Measurements from ENCODE around the gene OR2L3. TPM values are rescaled to one million over a fixed set of nuclear protein-coding genes. Genes with fewer than 3 reads are reported as not detected.

Gene OR2L3
- total RNA-seq, 1 experiment from 2014 or later: not detected

DNA sequence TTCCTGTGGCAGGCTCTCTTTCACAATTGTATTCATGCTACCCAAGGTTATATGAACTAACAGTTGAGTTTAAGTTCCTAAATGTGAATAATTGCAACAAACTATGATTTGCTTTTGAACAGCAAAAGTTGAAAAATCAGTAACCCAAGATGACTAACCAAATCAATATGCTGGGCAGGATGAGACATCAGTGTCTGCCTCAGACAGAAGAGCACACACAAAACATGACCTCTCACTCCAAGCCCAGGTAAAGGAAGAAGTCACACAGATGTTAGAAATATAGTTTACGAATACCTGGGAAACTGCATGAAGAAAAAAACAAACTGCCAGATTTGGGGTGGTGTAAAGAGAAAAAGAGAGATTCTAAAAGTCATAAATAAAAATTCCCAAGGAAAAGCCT is 51.9 kb downstream of the OR2L3 start:
- Mint-ChIP-seq H3K4me3 (ENCODE audit: unreplicated experiment) (no peak overlapping the region), H3K27me3 (ENCODE audit: insufficient read depth, unreplicated experiment) (no peaks in the 10 kb centered on the region), H3K4me1 (ENCODE audit: low read depth, unreplicated experiment) (no peaks in the 10 kb centered on the region), H3K27ac (ENCODE audit: unreplicated experiment) (no peak overlapping the region), H3K9me3 (ENCODE audit: unreplicated experiment) (peaks cover 22% of the 10 kb centered on the region), H3K36me3 (ENCODE audit: insufficient read depth, unreplicated experiment) (no peaks in the 10 kb centered on the region)
- H3K4me3 ChIP-seq (ENCODE audit: low read depth, low read length): no peak overlapping the region
- no peaks in the 10 kb centered on the region for H3K27me3 ChIP-seq (replicated peaks; ENCODE audit: control insufficient read depth, insufficient read depth, low read length)
- ChIA-PET CTCF (no interaction called here), POLR2A (no interaction called here)
- intact Hi-C loops (cut with micrococcal nuclease; ENCODE audit: unreplicated experiment): no loop called here
- H3K36me3 ChIP-seq (ENCODE audit: control insufficient read depth, insufficient read depth, low read length): no peaks in the 10 kb centered on the region
- TF ChIP-seq, protein P1, sequence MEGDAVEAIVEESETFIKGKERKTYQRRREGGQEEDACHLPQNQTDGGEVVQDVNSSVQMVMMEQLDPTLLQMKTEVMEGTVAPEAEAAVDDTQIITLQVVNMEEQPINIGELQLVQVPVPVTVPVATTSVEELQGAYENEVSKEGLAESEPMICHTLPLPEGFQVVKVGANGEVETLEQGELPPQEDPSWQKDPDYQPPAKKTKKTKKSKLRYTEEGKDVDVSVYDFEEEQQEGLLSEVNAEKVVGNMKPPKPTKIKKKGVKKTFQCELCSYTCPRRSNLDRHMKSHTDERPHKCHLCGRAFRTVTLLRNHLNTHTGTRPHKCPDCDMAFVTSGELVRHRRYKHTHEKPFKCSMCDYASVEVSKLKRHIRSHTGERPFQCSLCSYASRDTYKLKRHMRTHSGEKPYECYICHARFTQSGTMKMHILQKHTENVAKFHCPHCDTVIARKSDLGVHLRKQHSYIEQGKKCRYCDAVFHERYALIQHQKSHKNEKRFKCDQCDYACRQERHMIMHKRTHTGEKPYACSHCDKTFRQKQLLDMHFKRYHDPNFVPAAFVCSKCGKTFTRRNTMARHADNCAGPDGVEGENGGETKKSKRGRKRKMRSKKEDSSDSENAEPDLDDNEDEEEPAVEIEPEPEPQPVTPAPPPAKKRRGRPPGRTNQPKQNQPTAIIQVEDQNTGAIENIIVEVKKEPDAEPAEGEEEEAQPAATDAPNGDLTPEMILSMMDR (IDR thresholded peaks at IDR 0.05; ENCODE audit: insufficient read depth in 1 of 2, low read depth in 1 of 2, low read length in 1 of 2, severe bottlenecking in 1 of 2, unreplicated experiment in 1 of 2): no peak
- no peaks in the 10 kb centered on the region for H3K9me3 ChIP-seq
- H3K4me1 ChIP-seq: no peaks in the 10 kb centered on the region
- BruUV-seq (replicated peaks): no TSS peak
- DNase-seq: no peak

DNA sequence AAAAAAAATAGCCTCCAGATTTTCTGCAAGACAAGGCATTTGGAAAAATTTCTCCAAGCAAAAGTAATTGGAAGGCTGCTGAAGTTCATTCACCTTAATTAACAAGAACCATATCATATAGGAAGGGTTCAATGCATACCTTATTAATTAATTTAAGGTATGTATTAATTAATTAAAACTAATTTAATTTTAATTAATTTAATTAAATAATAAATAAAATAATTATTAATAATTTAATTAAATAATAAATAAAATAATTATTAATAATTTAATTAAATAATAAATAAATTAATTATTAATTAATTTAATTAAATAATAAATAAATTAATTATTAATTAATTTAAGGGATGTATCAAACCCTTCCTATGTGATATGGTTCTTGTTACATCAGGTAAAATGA is 56.2 kb downstream of the OR2L3 start:
- Histone ChIP-seq H3K4me1 (no peaks in the 10 kb centered on the region), H3K4me3 (ENCODE audit: low read depth, low read length) (no peak overlapping the region), H3K9me3 (no peaks in the 10 kb centered on the region), H3K36me3 (ENCODE audit: control insufficient read depth, insufficient read depth, low read length) (no peaks in the 10 kb centered on the region), H3K27me3 (replicated peaks; ENCODE audit: control insufficient read depth, insufficient read depth, low read length) (no peaks in the 10 kb centered on the region)
- CTCF ChIA-PET: no interaction called here
- intact Hi-C loops (cut with micrococcal nuclease; ENCODE audit: unreplicated experiment): no loop called here
- H3K9me3 Mint-ChIP-seq (ENCODE audit: unreplicated experiment): peaks cover 34% of the 10 kb centered on the region
- no peak overlapping the region for H3K4me3 Mint-ChIP-seq (ENCODE audit: unreplicated experiment)
- no peak overlapping the region for H3K27ac Mint-ChIP-seq (ENCODE audit: unreplicated experiment)
- POLR2A ChIA-PET: no interaction called here
- BruUV-seq (replicated peaks): no TSS peak
- no peaks in the 10 kb centered on the region for H3K36me3 Mint-ChIP-seq (ENCODE audit: insufficient read depth, unreplicated experiment)
- TF ChIP-seq, protein P1 (IDR thresholded peaks at IDR 0.05; ENCODE audit: insufficient read depth in 1 of 2, low read depth in 1 of 2, low read length in 1 of 2, severe bottlenecking in 1 of 2, unreplicated experiment in 1 of 2): no peak
- H3K27me3 Mint-ChIP-seq (ENCODE audit: insufficient read depth, unreplicated experiment): no peaks in the 10 kb centered on the region
- H3K4me1 Mint-ChIP-seq (ENCODE audit: low read depth, unreplicated experiment): no peaks in the 10 kb centered on the region
- DNase-seq: no peak

DNA sequence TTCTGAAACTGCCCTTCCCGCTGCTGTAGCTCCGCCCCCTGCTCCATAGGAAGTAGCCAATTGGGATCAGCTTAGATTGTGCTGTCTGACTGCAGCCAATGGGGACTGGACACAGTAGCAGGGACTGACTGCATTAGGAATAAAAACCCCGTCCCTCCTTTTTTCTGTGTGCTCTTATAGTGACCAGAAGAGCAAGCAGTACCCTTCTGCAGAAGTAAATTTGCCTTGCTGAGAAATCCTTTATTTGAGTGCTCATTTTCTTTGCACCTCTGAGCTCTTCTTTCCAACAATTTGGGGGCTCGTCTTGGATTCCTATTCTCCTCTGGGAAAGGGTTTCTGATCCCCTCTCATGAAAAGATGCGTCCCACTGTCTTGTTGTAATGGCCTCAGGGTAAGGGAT is 64.5 kb downstream of the OR2L3 start:
- TF ChIP-seq, protein P1 (IDR thresholded peaks at IDR 0.05; ENCODE audit: insufficient read depth in 1 of 2, low read depth in 1 of 2, low read length in 1 of 2, severe bottlenecking in 1 of 2, unreplicated experiment in 1 of 2): no peak
- intact Hi-C loops (cut with micrococcal nuclease; ENCODE audit: unreplicated experiment): no loop called here
- H3K9me3 Mint-ChIP-seq (ENCODE audit: unreplicated experiment): peaks cover 47% of the 10 kb centered on the region
- POLR2A ChIA-PET: no interaction called here
- no TSS peak for BruUV-seq (replicated peaks)
- Histone ChIP-seq H3K4me1 (no peaks in the 10 kb centered on the region), H3K36me3 (ENCODE audit: control insufficient read depth, insufficient read depth, low read length) (no peaks in the 10 kb centered on the region), H3K27me3 (replicated peaks; ENCODE audit: control insufficient read depth, insufficient read depth, low read length) (no peaks in the 10 kb centered on the region), H3K9me3 (peaks cover 14% of the 10 kb centered on the region), H3K4me3 (ENCODE audit: low read depth, low read length) (no peak overlapping the region)
- H3K4me3 Mint-ChIP-seq (ENCODE audit: unreplicated experiment): no peak overlapping the region
- H3K4me1 Mint-ChIP-seq (ENCODE audit: low read depth, unreplicated experiment): no peaks in the 10 kb centered on the region
- DNase-seq: no peak
- no peak overlapping the region for H3K27ac Mint-ChIP-seq (ENCODE audit: unreplicated experiment)
- H3K36me3 Mint-ChIP-seq (ENCODE audit: insufficient read depth, unreplicated experiment): no peaks in the 10 kb centered on the region
- CTCF ChIA-PET: no interaction called here
- no peaks in the 10 kb centered on the region for H3K27me3 Mint-ChIP-seq (ENCODE audit: insufficient read depth, unreplicated experiment)

Other genes starting within 250 kb of the OR2L3 start
- not detected in 2 replicates for gene OR14A16, start 222.7 kb upstream of the OR2L3 start, total RNA-seq (2022)
- gene OR11L1, start 204.9 kb upstream of the OR2L3 start, total RNA-seq (2022): not detected in 2 replicates
- not detected in 2 replicates for gene TRIM58, start 189.6 kb upstream of the OR2L3 start, total RNA-seq (2022)
- gene OR2W3, start 151.2 kb upstream of the OR2L3 start, total RNA-seq (2022): not detected in 2 replicates
- gene OR2T8, start 126.6 kb upstream of the OR2L3 start, total RNA-seq (2022): not detected in 2 replicates
- not detected in 2 replicates for gene OR2AJ1, start 121.9 kb upstream of the OR2L3 start, total RNA-seq (2022)
- gene OR2L8, start 98.0 kb upstream of the OR2L3 start, total RNA-seq (2022): not detected in 2 replicates
- gene OR2AK2, start 81.6 kb upstream of the OR2L3 start, total RNA-seq (2022): not detected in 2 replicates
- not detected in 2 replicates for gene OR2L5, start 33.2 kb upstream of the OR2L3 start, total RNA-seq (2022)
- gene OR2L2, start 16.8 kb upstream of the OR2L3 start, total RNA-seq (2022): 0.16 TPM in 2 replicates
- not detected in 2 replicates for gene OR2L13, start 48.3 kb downstream of the OR2L3 start, total RNA-seq (2022)
- not detected in 2 replicates for gene OR2M5, start 98.3 kb downstream of the OR2L3 start, total RNA-seq (2022)
- gene OR2M2, start 128.0 kb downstream of the OR2L3 start, total RNA-seq (2022): not detected in 2 replicates
- not detected in 2 replicates for gene OR2M3, start 150.4 kb downstream of the OR2L3 start, total RNA-seq (2022)
- gene OR2M4, start 184.6 kb downstream of the OR2L3 start, total RNA-seq (2022): not detected in 2 replicates
- gene OR2T33, start 231.1 kb downstream of the OR2L3 start, total RNA-seq (2022): not detected in 2 replicates